ENCODE results near the gene INTS1. TPM values are rescaled to one million over a fixed set of nuclear protein-coding genes. Genes with fewer than 3 reads are reported as not detected.

Gene INTS1
- total RNA-seq, 1 experiment from 2014 or later, result 161 TPM

DNA sequence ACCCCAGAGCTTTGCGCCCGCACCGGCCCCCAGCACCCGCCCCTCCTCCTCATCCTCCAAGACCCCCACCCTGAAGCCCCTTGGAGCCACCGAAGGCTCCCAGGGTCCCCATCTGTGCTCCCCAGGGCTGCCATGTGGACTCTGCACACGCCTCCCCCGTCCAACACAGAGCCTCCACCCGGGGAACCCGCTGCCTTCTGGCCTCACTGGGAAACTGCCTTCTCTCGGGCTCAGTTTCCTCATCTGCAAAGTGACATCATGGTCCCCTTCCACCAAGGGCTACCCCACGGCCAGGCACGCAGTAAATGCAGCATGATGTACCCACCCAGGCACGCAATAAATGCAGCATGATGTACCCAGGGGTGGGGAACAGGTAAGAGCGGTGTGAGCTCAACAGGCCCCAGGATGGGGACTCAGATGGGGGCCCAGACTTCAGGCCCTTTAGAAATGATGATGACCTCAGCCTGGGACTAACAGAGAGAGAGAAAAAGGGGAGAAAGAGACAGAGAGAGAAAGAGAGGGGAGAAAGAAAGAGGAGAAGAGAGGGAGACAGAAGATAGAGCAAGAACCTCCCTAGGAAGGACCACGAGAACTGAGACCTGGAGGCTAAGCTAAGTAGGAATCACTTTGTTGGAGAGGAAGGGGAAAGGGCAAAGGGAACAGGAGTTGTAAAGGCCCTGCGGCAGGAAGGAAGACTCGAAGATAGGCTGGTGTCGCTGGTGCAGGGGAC is 42.4 kb downstream of the INTS1 start:
- H3K36me3 Mint-ChIP-seq, result no peaks in the 10 kb centered on the region
- no peak for ATAC-seq
- CTCF ChIA-PET, result interaction anchor here (5.6 to 6.3 kb wide), 2 partner anchors 12 to 28 kb away, joined by 23 to 28 read pairs; no protein-coding TSS in a partner anchor
- no peak overlapping the region for H3K4me3 Mint-ChIP-seq
- no peak for TF ChIP-seq OVOL2 (CRISPR knock-in tag; IDR thresholded peaks at IDR 0.05; ENCODE audit: borderline replicate concordance)
- no peak for TF ChIP-seq CREB1 (CRISPR knock-in tag; IDR thresholded peaks at IDR 0.05)
- no peak for TF ChIP-seq E2F4 (CRISPR knock-in tag; IDR thresholded peaks at IDR 0.05; ENCODE audit: borderline replicate concordance, low read depth)
- no peak for TF ChIP-seq JAZF1 (CRISPR knock-in tag; IDR thresholded peaks at IDR 0.05)
- TF ChIP-seq TEAD4 (CRISPR knock-in tag; IDR thresholded peaks at IDR 0.05), result no peak
- TF ChIP-seq MLX (CRISPR knock-in tag; IDR thresholded peaks at IDR 0.05), result no peak
- TF ChIP-seq ZNF138 (CRISPR knock-in tag; conservative IDR thresholded peaks at IDR 0.05), result no peak
- no peak for TF ChIP-seq ELF4 (CRISPR knock-in tag; IDR thresholded peaks at IDR 0.05; ENCODE audit: low read depth)
- TF ChIP-seq TCF7 (CRISPR knock-in tag; IDR thresholded peaks at IDR 0.05; ENCODE audit: low read depth), result no peak
- no peak for TF ChIP-seq ARID4B (CRISPR knock-in tag; IDR thresholded peaks at IDR 0.05; ENCODE audit: borderline replicate concordance)
- TF ChIP-seq STAT6 (CRISPR knock-in tag; conservative IDR thresholded peaks at IDR 0.05; ENCODE audit: low read depth), result no peak
- no peak for TF ChIP-seq GRHL2 (CRISPR knock-in tag; IDR thresholded peaks at IDR 0.05; ENCODE audit: insufficient replicate concordance, severe bottlenecking)
- TF ChIP-seq ETV6 (CRISPR knock-in tag; IDR thresholded peaks at IDR 0.05), result no peak
- no peak for TF ChIP-seq ZNF219 (CRISPR knock-in tag; IDR thresholded peaks at IDR 0.05; ENCODE audit: borderline replicate concordance)
- no peak for TF ChIP-seq CDX4 (CRISPR knock-in tag; IDR thresholded peaks at IDR 0.05; ENCODE audit: borderline replicate concordance)
- TF ChIP-seq TEAD1 (CRISPR knock-in tag; IDR thresholded peaks at IDR 0.05), result no peak
- TF ChIP-seq NR2C2 (CRISPR knock-in tag; IDR thresholded peaks at IDR 0.05), result no peak
- no peak for TF ChIP-seq HMGA2 (CRISPR knock-in tag; IDR thresholded peaks at IDR 0.05)
- TF ChIP-seq ZNF423 (CRISPR knock-in tag; IDR thresholded peaks at IDR 0.05), result no peak
- no peaks in the 10 kb centered on the region for H3K27me3 Mint-ChIP-seq (ENCODE audit: low read depth)
- peak overlapping the region; percentile 22; the same call in 1 of the 2 replicates for H3K27ac Mint-ChIP-seq
- peaks cover 16% of the 10 kb centered on the region for H3K4me1 Mint-ChIP-seq
- POLR2A ChIA-PET, result no interaction called here
- no peaks in the 10 kb centered on the region for H3K9me3 Mint-ChIP-seq
- DNase-seq (ENCODE audit: low spot score), result no peak
